RPMI7951 (cell line): ENCODE measurements around the gene POTED. TPM values are rescaled to one million over a fixed set of nuclear protein-coding genes. Genes with fewer than 3 reads are reported as not detected.
"Not testable (repeated sequence)": the region's sequence is repeated elsewhere in the genome, so short reads cannot be mapped to it uniquely, and the experiment has no call there.

Experiments used
- DNase-seq: peaks from one replicate; pipeline ENCODE4 v3.0.0-alpha.2; 2012; ENCODE audit warnings: low read depth
- total RNA-seq: library from RNA; depleted of rRNA; stranded (reverse); fragments of >200 nt; shearing (Covaris generic); gene quantifications from 2 replicates; pipeline ENCODE4 v1.2.3, GENCODE V29; 2014; rRNA removed

Gene POTED
- not detected in 2 replicates for total RNA-seq

DNA sequence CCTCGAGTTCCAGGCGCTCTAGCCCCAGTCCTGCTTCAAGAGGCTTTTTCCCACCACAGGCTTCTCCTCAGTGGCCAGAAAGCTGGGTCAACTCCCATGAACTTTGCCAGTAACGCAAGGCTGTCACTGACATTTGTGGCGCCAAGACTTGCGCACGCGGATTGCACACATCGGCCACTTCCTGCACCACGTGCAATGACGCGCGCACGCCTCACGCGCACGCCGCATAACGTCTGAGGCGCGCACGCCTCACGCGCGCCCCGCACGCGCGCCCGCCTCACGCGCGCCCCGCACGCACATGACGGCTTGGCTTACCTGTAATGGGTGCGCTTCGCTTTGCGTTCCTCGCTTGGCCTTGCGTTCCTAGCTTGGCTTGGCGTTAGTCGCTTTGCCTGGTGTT is at the start of gene POTED:
Gene POTED, plus strand, starts transcription at position 301 of the 400 bp plus-strand sequence. CDS start 452 bp downstream, outside the sequence.
- not testable (repeated sequence) for DNase-seq

DNA sequence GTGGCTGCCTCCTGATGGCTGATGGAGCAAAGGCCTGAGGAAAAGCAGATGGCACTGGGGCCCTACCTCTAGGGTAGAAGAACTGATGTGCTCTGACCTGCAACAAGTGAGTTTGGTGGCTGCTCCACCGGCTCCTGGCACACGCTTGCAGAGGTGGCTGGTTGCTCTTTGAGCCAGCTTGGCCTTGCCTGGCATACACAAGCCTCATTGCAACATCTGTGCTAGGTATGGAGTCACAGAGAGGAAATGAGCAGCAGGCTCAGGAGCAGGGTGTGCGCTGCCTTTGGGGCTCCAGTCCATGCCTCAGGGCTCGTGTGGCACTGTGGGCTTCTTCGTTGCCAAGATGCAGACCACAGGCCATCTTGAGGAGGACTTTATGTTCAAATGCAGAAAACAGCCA is 40.5 kb downstream of the POTED start:
- DNase-seq = not testable (repeated sequence)

DNA sequence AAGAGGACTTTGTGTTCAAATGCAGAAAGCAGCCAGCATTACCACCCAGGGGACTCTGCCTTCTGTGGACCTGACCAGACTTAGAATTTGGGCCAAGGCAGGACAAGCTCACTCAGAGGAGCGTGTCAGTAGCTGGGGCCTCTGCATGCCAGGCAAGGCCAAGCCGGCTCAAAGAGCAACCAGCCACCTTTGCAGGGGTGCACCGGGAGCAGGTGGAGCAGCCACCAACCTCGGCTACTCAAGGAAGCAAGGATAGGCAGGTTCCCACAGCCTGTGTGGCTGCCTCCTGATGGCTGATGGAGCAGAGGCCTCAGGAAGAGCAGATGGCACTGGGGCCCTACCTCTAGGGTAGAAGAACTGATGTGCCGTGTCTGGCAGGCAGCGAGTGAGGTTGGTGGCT is 42.2 kb downstream of the POTED start:
- not testable (repeated sequence) for DNase-seq
